Activated T-helper 1 cell treated with anti-CD3 and anti-CD28 coated beads, Interleukin-2, amount 50 U/mL, for 16 hours (primary cell): Measurements from ENCODE around the gene EPB42.
"Not testable (repeated sequence)": the region's sequence is repeated elsewhere in the genome, so short reads cannot be mapped to it uniquely, and the experiment has no call there.

Experiments used
- DNase-seq, 2 donors: peaks; one replicate each; pipeline ENCODE4 v3.0.0-alpha.2; 2020; ENCODE audit warnings: low read depth in 1 of 2, low spot score in 1 of 2

EPB42 gene

GRCh38 chr15:43241100-43241499 is 20.3 kb upstream of the EPB42 start:
- DNase-seq = no peak

- no peak for DNase-seq
Measured at GRCh38 chr15:43239732-43240491, 19.1 kb upstream of the EPB42 start.

- DNase-seq = no peak
Measured at GRCh38 chr15:43238671-43239131, 17.9 kb upstream of the EPB42 start.

- DNase-seq = no peak
Measured at GRCh38 chr15:43237842-43238470, 17.1 kb upstream of the EPB42 start.

GRCh38 chr15:43235536-43235935 is 14.7 kb upstream of the EPB42 start:
- no peak for DNase-seq

- no peak for DNase-seq
Measured at GRCh38 chr15:43232289-43232874, 11.6 kb upstream of the EPB42 start.

GRCh38 chr15:43230640-43231115 is 9.9 kb upstream of the EPB42 start:
- no peak for DNase-seq

GRCh38 chr15:43229977-43230376 is 9.2 kb upstream of the EPB42 start:
- no peak for DNase-seq

GRCh38 chr15:43226436-43227305 is 5.9 kb upstream of the EPB42 start:
- DNase-seq = no peak

GRCh38 chr15:43225950-43226255 is 5.1 kb upstream of the EPB42 start:
- not testable (repeated sequence) for DNase-seq

- no peak for DNase-seq
Measured at GRCh38 chr15:43225201-43225949, 4.6 kb upstream of the EPB42 start.

GRCh38 chr15:43221422-43221821 is 604 bp upstream of the EPB42 start:
- no peak for DNase-seq

- no peak for DNase-seq
Measured at GRCh38 chr15:43219929-43220928, 589 bp downstream of the EPB42 start.

GRCh38 chr15:43218908-43219706 is 1.7 kb downstream of the EPB42 start:
- DNase-seq = no peak

- no peak for DNase-seq
Measured at GRCh38 chr15:43215961-43216360, 4.9 kb downstream of the EPB42 start.

- no peak for DNase-seq
Measured at GRCh38 chr15:43214592-43215295, 6.1 kb downstream of the EPB42 start.

- DNase-seq = no peak
Measured at GRCh38 chr15:43214169-43214568, 6.6 kb downstream of the EPB42 start.

GRCh38 chr15:43213466-43213865 is 7.4 kb downstream of the EPB42 start:
- DNase-seq = no peak
